ENCODE measurements around the gene MYRIP. TPM values are rescaled to one million over a fixed set of nuclear protein-coding genes. Genes with fewer than 3 reads are reported as not detected.

Gene MYRIP
- total RNA-seq, 2 donors from 2014 or later = 4.2 to 7.1 TPM

- DNase-seq (ENCODE audit: low spot score) = no peak
- Histone ChIP-seq H3K4me3 (no peak overlapping the region), H3K4me1 (peaks cover 0 to 6% of the 10 kb centered on the region in 2 donors), H3K36me3 (no peaks in the 10 kb centered on the region), H3K27me3 (no peaks in the 10 kb centered on the region), H3K27ac (no peak overlapping the region), H3K9me3 (no peaks in the 10 kb centered on the region)
- TF ChIP-seq CTCF (IDR thresholded peaks at IDR 0.05) = no peak
Measured at GRCh38 chr3:40264451-40264850, 455.0 kb downstream of the MYRIP start.

- H3K36me3 ChIP-seq = no peaks in the 10 kb centered on the region
- no peaks in the 10 kb centered on the region for H3K27me3 ChIP-seq
- H3K4me1 ChIP-seq = peaks cover 0 to 6% of the 10 kb centered on the region in 2 donors
- no peaks in the 10 kb centered on the region for H3K9me3 ChIP-seq
- H3K4me3 ChIP-seq = no peak overlapping the region
- no peak overlapping the region for H3K27ac ChIP-seq
- no peak for TF ChIP-seq CTCF (IDR thresholded peaks at IDR 0.05)
- DNase-seq (ENCODE audit: low spot score) = no peak
Measured at GRCh38 chr3:40265181-40265580, 455.8 kb downstream of the MYRIP start.

- H3K4me1 ChIP-seq = peaks cover 0 to 6% of the 10 kb centered on the region in 2 donors
- DNase-seq (ENCODE audit: low spot score) = no peak
- no peak overlapping the region for H3K4me3 ChIP-seq
- TF ChIP-seq CTCF (IDR thresholded peaks at IDR 0.05) = no peak
- no peaks in the 10 kb centered on the region for H3K27me3 ChIP-seq
- H3K27ac ChIP-seq = no peak overlapping the region
- no peaks in the 10 kb centered on the region for H3K9me3 ChIP-seq
- no peaks in the 10 kb centered on the region for H3K36me3 ChIP-seq
Measured at GRCh38 chr3:40267937-40268724, 458.7 kb downstream of the MYRIP start.

- Histone ChIP-seq H3K9me3 (no peaks in the 10 kb centered on the region), H3K4me3 (no peak overlapping the region), H3K27ac (no peak overlapping the region), H3K36me3 (no peaks in the 10 kb centered on the region), H3K27me3 (no peaks in the 10 kb centered on the region), H3K4me1 (peaks cover 0 to 6% of the 10 kb centered on the region in 2 donors)
- TF ChIP-seq CTCF (IDR thresholded peaks at IDR 0.05) = no peak
- no peak for DNase-seq (ENCODE audit: low spot score)
Measured at GRCh38 chr3:40268802-40269524, 459.6 kb downstream of the MYRIP start.

GRCh38 chr3:40278791-40279190 is 469.4 kb downstream of the MYRIP start:
- DNase-seq (ENCODE audit: low spot score) = no peak
- no peak for TF ChIP-seq CTCF (IDR thresholded peaks at IDR 0.05)
- no peaks in the 10 kb centered on the region for H3K36me3 ChIP-seq
- H3K9me3 ChIP-seq = no peaks in the 10 kb centered on the region
- H3K27me3 ChIP-seq = no peaks in the 10 kb centered on the region
- no peaks in the 10 kb centered on the region for H3K4me1 ChIP-seq
- H3K27ac ChIP-seq = no peak overlapping the region
- H3K4me3 ChIP-seq = no peak overlapping the region

Measured in right atrium auricular region (tissue), 2 donors.